Body of pancreas (tissue), 4 donors: ENCODE results near the gene ITIH5. TPM values are rescaled to one million over a fixed set of nuclear protein-coding genes. Genes with fewer than 3 reads are reported as not detected.
"Not testable (repeated sequence)": the region's sequence is repeated elsewhere in the genome, so short reads cannot be mapped to it uniquely, and the experiment has no call there.

Experiments
- ATAC-seq: fragments of 150-250 bp; one replicate; pipeline ENCODE4 v1.9.1; 2016
- DNase-seq, 4 donors: peaks; one replicate each; pipeline ENCODE4 v3.0.0-alpha.2; 2019
- H3K27ac ChIP-seq, 4 donors: fragments of 200-600 bp; sonication (generic); 1 replicate in 3 of 4; 2 replicates in 1 of 4; pipeline versions ENCODE4 v1.5.1 to v1.6.1; 2016 to 2019; ENCODE audit warnings: mild to moderate bottlenecking in 1 of 4, mixed read lengths in 1 of 4, moderate library complexity in 1 of 4
- H3K27me3 ChIP-seq, 2 donors: fragments of 200-600 bp; sonication (generic); one replicate each; pipeline ENCODE4 v1.6.0; 2016; ENCODE audit warnings: mild to moderate bottlenecking in 1 of 2
- H3K36me3 ChIP-seq, 2 donors: fragments of 200-600 bp; sonication (generic); replicated peaks in 1 of 2; 2 replicates each; pipeline ENCODE4 v1.5.1; 2016; ENCODE audit warnings: low read depth in 2 of 2; ENCODE audit not compliant: insufficient read depth in 1 of 2
- H3K4me1 ChIP-seq: fragments of 200-600 bp; sonication (generic); one replicate; pipeline ENCODE4 v1.6.0; 2016
- H3K4me3 ChIP-seq, 2 donors: fragments of 200-600 bp; sonication (generic); 1 replicate in 1 of 2; 2 replicates in 1 of 2; pipeline ENCODE4 v1.5.1; 2016 to 2019
- H3K9me3 ChIP-seq, 3 donors: fragments of 200-600 bp; sonication (generic); 1 replicate in 2 of 3; 2 replicates in 1 of 3; pipeline ENCODE4 v1.5.1; 2016
- CTCF ChIP-seq, 7 experiments: fragments of 450-650 bp in 4 of 7; fragments of 200-600 bp in 3 of 7; sonication (generic) in 3 of 7; IDR thresholded peaks; one replicate each; pipeline ENCODE4 v1.5.1; 2016 to 2019; ENCODE audit warnings: antibody characterized with exemption in 7 of 7
- POLR2A ChIP-seq, 3 donors: fragments of 450-650 bp; IDR thresholded peaks; one replicate each; pipeline ENCODE4 v1.6.1; 2016; ENCODE audit warnings: antibody characterized with exemption in 3 of 3, mild to moderate bottlenecking in 2 of 3
- WGBS, 2 donors: methylation state at CpG; one replicate each; pipeline ENCODE4 v1.1.5; 2017; 5-methylcytosine and 5-hydroxymethylcytosine counted together
- intact Hi-C: fragments of 100-400 bp; cut with DNase I; formaldehyde crosslinking; loops from one replicate; pipeline ENCODE4 v1.15.1; 2023
- total RNA-seq, 2 donors: library from RNA; depleted of rRNA; stranded (reverse); fragments of >200 nt; gene quantifications; one replicate each; pipeline ENCODE4 v1.1.0, GENCODE V29; 2016

The ITIH5 gene
- total RNA-seq, result 1 to 10 TPM; 8.6 to 9.9 TPM

GRCh38 chr10:7666253-7667023 lies at the start of gene ITIH5:
Gene ITIH5 (minus strand): TSS chr10:7666966. CDS start chr10:7666892, 74 bp downstream.
- TF ChIP-seq CTCF (IDR thresholded peaks at IDR 0.05), result no peak
- TF ChIP-seq POLR2A (IDR thresholded peaks at IDR 0.05), result no peak
- intact Hi-C loops, result no loop called here
- H3K9me3 ChIP-seq, result no peaks in the 10 kb centered on the region
- WGBS, 2 donors, result 1% methylated on average over 16 to 34 of the region's 54 CpGs
- H3K4me3 ChIP-seq, result peak within 1 kb of the TSS; percentile 2 to 26
- DNase-seq (peak in 3 of 4 donors; percentile 16 to 25 (median 17)), ATAC-seq (peak; percentile 38)
- H3K4me1 ChIP-seq, result peaks cover 16% of the 10 kb centered on the region
- H3K36me3 ChIP-seq, result no peaks in the 10 kb centered on the region
- H3K27me3 ChIP-seq, result no peaks in the 10 kb centered on the region
- peak within 1 kb of the TSS in 3 of 4 donors; percentile 3 to 40 (median 32) for H3K27ac ChIP-seq

- Histone ChIP-seq H3K4me1 (no peaks in the 10 kb centered on the region), H3K9me3 (no peaks in the 10 kb centered on the region), H3K27ac (no peak overlapping the region), H3K36me3 (no peaks in the 10 kb centered on the region), H3K4me3 (no peak overlapping the region), H3K27me3 (no peaks in the 10 kb centered on the region)
- no peak for ATAC-seq
- intact Hi-C loops, result no loop called here
- DNase-seq, result no peak
- no peak for TF ChIP-seq POLR2A (IDR thresholded peaks at IDR 0.05)
- no peak for TF ChIP-seq CTCF (IDR thresholded peaks at IDR 0.05)
- 76 to 82% methylated on average over 7 of the region's 7 CpGs for WGBS, 2 donors
Measured at GRCh38 chr10:7715515-7715914, 48.7 kb upstream of the ITIH5 start.

- H3K9me3 ChIP-seq, H3K4me3 ChIP-seq, ATAC-seq, H3K27ac ChIP-seq, DNase-seq, intact Hi-C loops, H3K36me3 ChIP-seq, H3K27me3 ChIP-seq: not testable (repeated sequence)
- H3K4me1 ChIP-seq, result peaks cover 18% of the 10 kb centered on the region
- 76 to 81% methylated on average over 5 of the region's 5 CpGs for WGBS, 2 donors
Measured at GRCh38 chr10:7711075-7711474, 44.3 kb upstream of the ITIH5 start.

- intact Hi-C loops, result no loop called here
- ATAC-seq (no peak), DNase-seq (no peak)
- Histone ChIP-seq H3K27ac (no peak overlapping the region), H3K4me1 (peaks cover 23% of the 10 kb centered on the region), H3K27me3 (no peaks in the 10 kb centered on the region), H3K36me3 (no peaks in the 10 kb centered on the region), H3K4me3 (no peak overlapping the region), H3K9me3 (no peaks in the 10 kb centered on the region)
- WGBS, 2 donors, result 88 to 96% methylated on average over 1 of the region's 1 CpG
- TF ChIP-seq POLR2A (IDR thresholded peaks at IDR 0.05) (no peak), CTCF (IDR thresholded peaks at IDR 0.05) (no peak)
Measured at GRCh38 chr10:7710446-7710845, 43.7 kb upstream of the ITIH5 start.

- peaks cover 23% of the 10 kb centered on the region for H3K4me1 ChIP-seq
- DNase-seq (no peak), ATAC-seq (no peak)
- H3K9me3 ChIP-seq, result no peaks in the 10 kb centered on the region
- no peak overlapping the region for H3K27ac ChIP-seq
- whole genome bisulfite sequencing, 2 donors, result 86 to 89% methylated on average over 4 of the region's 4 CpGs
- no peak for TF ChIP-seq CTCF (IDR thresholded peaks at IDR 0.05)
- no peak for TF ChIP-seq POLR2A (IDR thresholded peaks at IDR 0.05)
- no peak overlapping the region for H3K4me3 ChIP-seq
- intact Hi-C loops, result no loop called here
- H3K36me3 ChIP-seq, result no peaks in the 10 kb centered on the region
- H3K27me3 ChIP-seq, result no peaks in the 10 kb centered on the region
Measured at GRCh38 chr10:7708832-7709231, 42.1 kb upstream of the ITIH5 start.
